ENCODE results near the gene SLC6A18. TPM values are rescaled to one million over a fixed set of nuclear protein-coding genes. Genes with fewer than 3 reads are reported as not detected.
"Not testable (repeated sequence)": the region's sequence is repeated elsewhere in the genome, so short reads cannot be mapped to it uniquely, and the experiment has no call there.

The SLC6A18 gene
- polyA plus RNA-seq, 1 experiment: not detected

DNA sequence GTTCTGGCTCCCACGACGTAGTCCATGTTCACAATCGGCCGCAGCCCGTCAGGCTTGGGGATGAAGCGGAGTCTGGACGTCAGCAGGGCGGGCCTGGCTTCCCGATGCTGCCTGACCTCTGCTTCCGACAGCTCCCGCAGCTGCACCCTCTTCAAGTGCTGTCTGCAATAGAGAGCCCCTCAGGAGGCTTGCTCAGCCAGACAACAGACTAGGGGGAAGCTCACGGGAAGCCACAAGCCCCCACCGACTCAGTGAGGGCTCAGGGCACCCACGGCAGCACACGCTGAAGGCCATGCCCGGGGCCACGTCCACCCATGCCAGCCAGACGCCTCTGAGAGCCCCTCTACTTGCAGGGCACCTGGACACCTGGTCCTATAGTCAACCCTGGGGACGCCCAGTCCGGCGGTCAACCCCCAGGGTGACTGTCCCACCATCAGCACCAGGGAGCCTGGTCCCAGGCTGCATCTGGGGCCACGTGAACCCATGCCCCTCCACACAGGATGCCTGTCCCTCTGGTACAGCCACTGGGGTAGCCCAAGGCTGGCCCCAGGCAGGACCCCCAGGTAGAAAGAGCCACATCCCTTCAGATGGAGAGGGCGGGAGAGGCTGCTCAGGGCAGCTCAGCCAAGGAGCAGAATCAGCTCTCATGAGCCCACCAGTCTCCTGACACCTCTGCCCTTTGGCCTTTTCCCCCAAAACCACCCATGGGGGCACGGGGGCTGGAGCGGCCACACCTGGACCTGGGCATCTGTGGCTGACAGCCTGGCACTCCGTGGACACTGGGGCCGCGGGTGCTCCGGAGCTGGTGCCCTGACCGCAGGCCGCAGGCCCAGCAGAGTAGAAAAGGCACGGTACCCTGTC, 55.2 kb downstream of the SLC6A18 start:
- CTCF ChIA-PET: no interaction called here

GRCh38 chr5:1281038-1281882, 56.1 kb downstream of the SLC6A18 start:
- Histone ChIP-seq H3K27me3 (ENCODE audit: control insufficient read depth, insufficient read depth, low read length) (peaks cover 2% of the 10 kb centered on the region), H3K4me3 (ENCODE audit: low read depth, low read length) (no peak overlapping the region), H3K27ac (ENCODE audit: low read depth, low read length) (no peak overlapping the region), H3K9me3 (ENCODE audit: control insufficient read depth, insufficient read depth, low read length) (peaks cover 85% of the 10 kb centered on the region)
- DNase-seq (ENCODE audit: low read depth, low spot score): no peak
- ChIA-PET POLR2A (no interaction called here), CTCF (no interaction called here)
- TF ChIP-seq, protein P1, sequence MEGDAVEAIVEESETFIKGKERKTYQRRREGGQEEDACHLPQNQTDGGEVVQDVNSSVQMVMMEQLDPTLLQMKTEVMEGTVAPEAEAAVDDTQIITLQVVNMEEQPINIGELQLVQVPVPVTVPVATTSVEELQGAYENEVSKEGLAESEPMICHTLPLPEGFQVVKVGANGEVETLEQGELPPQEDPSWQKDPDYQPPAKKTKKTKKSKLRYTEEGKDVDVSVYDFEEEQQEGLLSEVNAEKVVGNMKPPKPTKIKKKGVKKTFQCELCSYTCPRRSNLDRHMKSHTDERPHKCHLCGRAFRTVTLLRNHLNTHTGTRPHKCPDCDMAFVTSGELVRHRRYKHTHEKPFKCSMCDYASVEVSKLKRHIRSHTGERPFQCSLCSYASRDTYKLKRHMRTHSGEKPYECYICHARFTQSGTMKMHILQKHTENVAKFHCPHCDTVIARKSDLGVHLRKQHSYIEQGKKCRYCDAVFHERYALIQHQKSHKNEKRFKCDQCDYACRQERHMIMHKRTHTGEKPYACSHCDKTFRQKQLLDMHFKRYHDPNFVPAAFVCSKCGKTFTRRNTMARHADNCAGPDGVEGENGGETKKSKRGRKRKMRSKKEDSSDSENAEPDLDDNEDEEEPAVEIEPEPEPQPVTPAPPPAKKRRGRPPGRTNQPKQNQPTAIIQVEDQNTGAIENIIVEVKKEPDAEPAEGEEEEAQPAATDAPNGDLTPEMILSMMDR (IDR thresholded peaks at IDR 0.05; ENCODE audit: low read depth, low read length): no peak

More for the DNA sequence above, 55.2 kb downstream of the SLC6A18 start:
- Histone ChIP-seq H3K9me3 (ENCODE audit: control insufficient read depth, insufficient read depth, low read length) (peaks cover 81% of the 10 kb centered on the region), H3K27ac (ENCODE audit: low read depth, low read length) (no peak overlapping the region), H3K4me3 (ENCODE audit: low read depth, low read length) (no peak overlapping the region), H3K27me3 (ENCODE audit: control insufficient read depth, insufficient read depth, low read length) (peaks cover 2% of the 10 kb centered on the region)
- TF ChIP-seq, protein P1 (IDR thresholded peaks at IDR 0.05; ENCODE audit: low read depth, low read length): no peak
- no peak for DNase-seq (ENCODE audit: low read depth, low spot score)
- POLR2A ChIA-PET: no interaction called here

- DNase-seq (ENCODE audit: low read depth, low spot score): no peak
- Histone ChIP-seq H3K9me3 (ENCODE audit: control insufficient read depth, insufficient read depth, low read length) (peaks cover 76% of the 10 kb centered on the region), H3K4me3 (ENCODE audit: low read depth, low read length) (no peak overlapping the region), H3K27me3 (ENCODE audit: control insufficient read depth, insufficient read depth, low read length) (peaks cover 2% of the 10 kb centered on the region), H3K27ac (ENCODE audit: low read depth, low read length) (no peak overlapping the region)
- CTCF ChIA-PET: no interaction called here
- POLR2A ChIA-PET: no interaction called here
- TF ChIP-seq, protein P1 (IDR thresholded peaks at IDR 0.05; ENCODE audit: low read depth, low read length): no peak
These were observed 57.2 kb downstream of the SLC6A18 start for GRCh38 chr5:1282131-1282992.

- peaks cover 68% of the 10 kb centered on the region for H3K9me3 ChIP-seq (ENCODE audit: control insufficient read depth, insufficient read depth, low read length)
- POLR2A ChIA-PET; H3K27me3 ChIP-seq (ENCODE audit: control insufficient read depth, insufficient read depth, low read length); H3K4me3 ChIP-seq (ENCODE audit: low read depth, low read length); CTCF ChIA-PET; H3K27ac ChIP-seq (ENCODE audit: low read depth, low read length); DNase-seq (ENCODE audit: low read depth, low spot score): not testable (repeated sequence)
These were observed 58.0 kb downstream of the SLC6A18 start for GRCh38 chr5:1282993-1283728.

DNA sequence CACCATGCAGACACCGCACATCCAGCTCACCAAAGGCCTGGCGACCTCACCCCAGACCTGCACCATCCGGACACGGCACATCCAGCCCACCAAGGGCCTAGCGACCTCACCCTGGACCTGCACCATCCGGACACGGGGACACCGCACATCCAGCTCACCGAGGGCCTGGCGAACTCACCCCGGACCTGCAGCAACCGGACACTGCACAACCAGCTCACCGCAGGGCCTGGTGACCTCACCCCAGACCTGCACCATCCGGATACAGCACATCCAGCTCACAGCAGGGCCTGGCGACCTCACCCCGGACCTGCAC, 58.5 kb downstream of the SLC6A18 start:
- DNase-seq (ENCODE audit: low read depth, low spot score); H3K27ac ChIP-seq (ENCODE audit: low read depth, low read length); CTCF ChIA-PET; POLR2A ChIA-PET; H3K27me3 ChIP-seq (ENCODE audit: control insufficient read depth, insufficient read depth, low read length); H3K4me3 ChIP-seq (ENCODE audit: low read depth, low read length): not testable (repeated sequence)
- H3K9me3 ChIP-seq (ENCODE audit: control insufficient read depth, insufficient read depth, low read length): peaks cover 68% of the 10 kb centered on the region

DNA sequence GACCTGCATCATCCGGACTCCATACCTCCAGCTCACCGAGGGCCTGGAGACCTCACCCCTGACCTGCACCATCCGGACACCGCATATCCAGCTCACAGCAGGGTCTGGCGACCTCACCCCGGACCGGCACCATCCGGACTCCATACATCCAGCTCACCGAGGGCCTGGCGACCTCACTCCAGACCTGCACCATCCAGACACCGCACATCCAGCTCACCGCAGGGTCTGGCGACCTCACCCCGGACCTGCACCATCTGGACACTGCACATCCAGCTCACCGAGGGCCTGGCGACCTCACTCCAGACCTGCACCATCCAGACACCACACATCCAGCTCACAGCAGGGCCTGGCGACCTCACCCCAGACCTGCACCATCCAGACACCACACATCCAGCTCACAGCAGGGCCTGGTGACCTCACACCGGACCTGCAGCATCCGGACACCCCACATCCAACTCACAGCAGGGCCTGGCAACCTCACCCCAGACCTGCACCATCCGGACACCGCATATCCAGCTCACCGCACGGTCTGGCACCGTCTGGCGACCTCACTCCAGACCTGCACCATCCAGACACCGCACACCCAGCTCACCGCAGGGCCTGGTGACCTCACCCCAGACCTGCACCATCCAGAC, 59.3 kb downstream of the SLC6A18 start:
- peaks cover 67% of the 10 kb centered on the region for H3K9me3 ChIP-seq (ENCODE audit: control insufficient read depth, insufficient read depth, low read length)
- H3K27ac ChIP-seq (ENCODE audit: low read depth, low read length); DNase-seq (ENCODE audit: low read depth, low spot score); POLR2A ChIA-PET; H3K4me3 ChIP-seq (ENCODE audit: low read depth, low read length); H3K27me3 ChIP-seq (ENCODE audit: control insufficient read depth, insufficient read depth, low read length): not testable (repeated sequence)
- CTCF ChIA-PET: interaction anchor here (0.6 kb wide), 1 partner anchor 282 kb away, joined by 3 read pairs; no protein-coding TSS in a partner anchor
